HepG2 (cell line): Measurements from ENCODE around the gene TXLNA. TPM values are rescaled to one million over a fixed set of nuclear protein-coding genes. Genes with fewer than 3 reads are reported as not detected.

Experiments
- ARNTL ChIP-seq: sonication (generic); formaldehyde crosslinking; IDR thresholded peaks from 2 replicates; pipeline ENCODE4 v1.4.0; 2020; ENCODE audit warnings: mild to moderate bottlenecking, missing genetic modification reagents
- CC2D1A ChIP-seq: sonication (generic); formaldehyde crosslinking; IDR thresholded peaks from 2 replicates; pipeline ENCODE4 v1.8.1; 2023; ENCODE audit warnings: mild to moderate bottlenecking, missing genetic modification reagents
- CENPT ChIP-seq: sonication (generic); formaldehyde crosslinking; IDR thresholded peaks from 2 replicates; pipeline ENCODE4 v1.8.0; 2022; ENCODE audit warnings: low read depth, mild to moderate bottlenecking, moderate library complexity, missing genetic modification reagents
- CENPX ChIP-seq: sonication (generic); formaldehyde crosslinking; IDR thresholded peaks from 2 replicates; pipeline ENCODE4 v1.9.0; 2021; ENCODE audit warnings: mild to moderate bottlenecking, missing genetic modification reagents, moderate library complexity
- FOXP1 ChIP-seq, 2 experiments: fragments of 450-650 bp in 1 of 2; IDR thresholded peaks; 2 replicates each; pipeline ENCODE4 v1.6.1; 2017 to 2018; ENCODE audit warnings: antibody characterized with exemption in 1 of 2
- HNRNPL ChIP-seq: fragments of 200-400 bp; formaldehyde crosslinking; IDR thresholded peaks from 2 replicates; pipeline ENCODE4 v1.6.1; 2017; ENCODE audit warnings: mild to moderate bottlenecking, low read depth, low read length
- JUN ChIP-seq: sonication (generic); formaldehyde crosslinking; IDR thresholded peaks from 2 replicates; pipeline ENCODE4 v1.4.0; 2020; ENCODE audit warnings: mild to moderate bottlenecking, missing genetic modification reagents
- KDM1A ChIP-seq: IDR thresholded peaks from 2 replicates; pipeline ENCODE4 v1.6.1; 2016; ENCODE audit warnings: missing compliant biosample characterization
- KDM3A ChIP-seq: IDR thresholded peaks from 2 replicates; pipeline ENCODE4 v1.6.1; 2018; ENCODE audit warnings: low read depth, missing compliant biosample characterization
- MTA1 ChIP-seq: sonication (generic); formaldehyde crosslinking; IDR thresholded peaks from 2 replicates; pipeline ENCODE4 v1.4.0; 2020; ENCODE audit warnings: missing genetic modification reagents, mild to moderate bottlenecking, borderline replicate concordance
- MZF1 ChIP-seq: sonication (generic); formaldehyde crosslinking; IDR thresholded peaks from 2 replicates; pipeline ENCODE4 v1.8.1; 2023; ENCODE audit warnings: mild to moderate bottlenecking, missing genetic modification reagents, borderline replicate concordance
- PRMT3 ChIP-seq: sonication (generic); formaldehyde crosslinking; IDR thresholded peaks from 2 replicates; pipeline ENCODE4 v1.8.1; 2022; ENCODE audit warnings: low read depth, mild to moderate bottlenecking, moderate library complexity, missing genetic modification reagents, borderline replicate concordance
- RFX5 ChIP-seq: IDR thresholded peaks from 2 replicates; pipeline ENCODE4 v1.6.1; 2011; ENCODE audit warnings: low read depth, low read length, improper control_type of control experiment
- SAFB2 ChIP-seq: sonication (generic); formaldehyde crosslinking; IDR thresholded peaks from 2 replicates; pipeline ENCODE4 v1.5.1; 2020; ENCODE audit warnings: missing genetic modification reagents, low read depth, mild to moderate bottlenecking, borderline replicate concordance
- SRSF1 ChIP-seq: fragments of 200-400 bp; formaldehyde crosslinking; optimal IDR thresholded peaks from 2 replicates; pipeline ENCODE3; 2017; ENCODE audit warnings: mild to moderate bottlenecking, low read depth, low read length, moderate library complexity
- TBP ChIP-seq: sonication (generic); formaldehyde crosslinking; IDR thresholded peaks from 2 replicates; pipeline ENCODE4 v1.5.0; 2020; ENCODE audit warnings: missing genetic modification reagents
- U2AF1 ChIP-seq: fragments of 200-400 bp; formaldehyde crosslinking; optimal IDR thresholded peaks from 2 replicates; pipeline ENCODE3; 2017; ENCODE audit warnings: mild to moderate bottlenecking, low read depth, low read length
- ZNF441 ChIP-seq: sonication (generic); formaldehyde crosslinking; IDR thresholded peaks from 2 replicates; pipeline ENCODE4 v1.7.0; 2021; ENCODE audit warnings: missing genetic modification reagents, borderline replicate concordance
- ZNF660 ChIP-seq: sonication (generic); formaldehyde crosslinking; IDR thresholded peaks from 2 replicates; pipeline ENCODE4 v1.5.1; 2020; ENCODE audit warnings: mild to moderate bottlenecking, low read depth, missing genetic modification reagents, borderline replicate concordance
- ZNF713 ChIP-seq: sonication (generic); formaldehyde crosslinking; IDR thresholded peaks from 2 replicates; pipeline ENCODE4 v1.4.0; 2020; ENCODE audit warnings: mild to moderate bottlenecking, missing genetic modification reagents
- ZNF792 ChIP-seq: IDR thresholded peaks from 2 replicates; pipeline ENCODE4 v1.6.1; 2016
- polyA plus RNA-seq, 8 experiments: library from polyadenylated mRNA; depleted of rRNA in 3 of 8; stranded (reverse) in 7 of 8; unstranded in 1 of 8; fragments of >200 nt; fragmentation: Illumina TruSeq in 4 of 8; extraction: Trizol in 4 of 8; gene quantifications; 2 replicates each; pipeline versions ENCODE4 v1.2.1 to v1.2.3, GENCODE V29; 2011 to 2016; ENCODE audit warnings: low read depth in 4 of 8, missing spikeins in 1 of 8, mixed read lengths in 1 of 8; ENCODE audit not compliant: insufficient read depth in 1 of 8
- total RNA-seq, 5 experiments: library from RNA; depleted of rRNA; stranded (reverse); fragments of >200 nt; fragmentation: Illumina TruSeq; extraction: Trizol; gene quantifications; 2 replicates each; pipeline ENCODE4 v1.2.3, GENCODE V29; 2016; ENCODE audit warnings: low read depth in 1 of 5
- TF ChIP-seq, protein P1 (sequence below): sonication (generic); formaldehyde crosslinking; conservative IDR thresholded peaks from 2 replicates; pipeline ENCODE4 v1.4.0; 2020; ENCODE audit warnings: missing genetic modification reagents
- TF ChIP-seq, protein P2 (sequence below): sonication (generic); formaldehyde crosslinking; IDR thresholded peaks from 2 replicates; pipeline ENCODE4 v1.4.0; 2020; ENCODE audit warnings: mild to moderate bottlenecking, missing genetic modification reagents
- TF ChIP-seq, protein P3 (sequence below): IDR thresholded peaks from 2 replicates; pipeline ENCODE4 v1.6.1; 2016; ENCODE audit warnings: mild to moderate bottlenecking, missing biosample characterization, missing genetic modification reagents
- TF ChIP-seq, protein P4 (sequence below): sonication (generic); formaldehyde crosslinking; IDR thresholded peaks from 2 replicates; pipeline ENCODE4 v1.9.0; 2022; ENCODE audit warnings: low read depth, missing genetic modification reagents

Gene TXLNA
- total and polyA plus RNA-seq, 2 of the 13 experiments (the other 11 are each of a cell fraction or from before 2014, with no cell fraction given), result 29.6 to 67.8 TPM

DNA sequence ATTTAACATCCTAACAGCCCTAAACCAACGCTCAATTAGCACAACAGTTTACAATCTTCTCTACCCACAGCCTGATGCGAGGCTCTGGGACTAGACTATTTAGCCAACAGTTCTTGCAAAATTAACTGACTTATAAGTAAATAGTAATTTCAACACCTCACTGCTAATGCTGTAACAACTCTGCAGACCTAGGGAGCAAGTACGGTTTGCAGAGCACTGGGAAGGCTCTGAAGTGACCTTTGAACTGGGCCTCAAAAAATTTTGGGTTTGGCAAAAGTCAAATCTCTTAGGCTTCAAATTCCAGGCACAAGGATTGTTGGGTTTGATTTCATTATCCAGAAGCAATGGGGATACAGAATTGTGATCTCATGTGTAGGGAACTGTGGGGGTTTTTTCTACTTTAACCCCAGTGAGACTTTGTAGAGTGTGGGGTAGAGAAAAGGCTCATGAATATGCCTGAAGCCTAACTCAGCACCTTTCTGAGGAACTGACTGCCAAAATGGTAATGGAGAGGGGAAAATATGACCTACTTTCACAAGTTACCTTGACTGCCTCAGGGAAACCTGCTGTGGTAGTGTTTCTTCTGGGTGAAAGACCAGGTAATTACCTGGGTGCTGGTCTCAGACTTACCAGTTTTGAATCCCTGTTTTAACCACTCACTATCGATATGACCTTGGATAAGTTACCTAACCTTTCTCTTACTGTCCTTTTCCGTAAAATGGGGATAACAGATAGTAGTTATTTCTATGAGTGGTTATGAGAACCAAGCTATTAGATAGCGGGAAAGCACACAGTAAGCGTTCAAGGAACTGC lies 889 bp upstream of the TXLNA start (continued):
- TF ChIP-seq MTA1, result no peak
- TF ChIP-seq ZNF713, result no peak
- no peak for TF ChIP-seq CENPT (CRISPR knock-in tag)
- TF ChIP-seq ARNTL (CRISPR knock-in tag), result no peak
- TF ChIP-seq, protein P1, sequence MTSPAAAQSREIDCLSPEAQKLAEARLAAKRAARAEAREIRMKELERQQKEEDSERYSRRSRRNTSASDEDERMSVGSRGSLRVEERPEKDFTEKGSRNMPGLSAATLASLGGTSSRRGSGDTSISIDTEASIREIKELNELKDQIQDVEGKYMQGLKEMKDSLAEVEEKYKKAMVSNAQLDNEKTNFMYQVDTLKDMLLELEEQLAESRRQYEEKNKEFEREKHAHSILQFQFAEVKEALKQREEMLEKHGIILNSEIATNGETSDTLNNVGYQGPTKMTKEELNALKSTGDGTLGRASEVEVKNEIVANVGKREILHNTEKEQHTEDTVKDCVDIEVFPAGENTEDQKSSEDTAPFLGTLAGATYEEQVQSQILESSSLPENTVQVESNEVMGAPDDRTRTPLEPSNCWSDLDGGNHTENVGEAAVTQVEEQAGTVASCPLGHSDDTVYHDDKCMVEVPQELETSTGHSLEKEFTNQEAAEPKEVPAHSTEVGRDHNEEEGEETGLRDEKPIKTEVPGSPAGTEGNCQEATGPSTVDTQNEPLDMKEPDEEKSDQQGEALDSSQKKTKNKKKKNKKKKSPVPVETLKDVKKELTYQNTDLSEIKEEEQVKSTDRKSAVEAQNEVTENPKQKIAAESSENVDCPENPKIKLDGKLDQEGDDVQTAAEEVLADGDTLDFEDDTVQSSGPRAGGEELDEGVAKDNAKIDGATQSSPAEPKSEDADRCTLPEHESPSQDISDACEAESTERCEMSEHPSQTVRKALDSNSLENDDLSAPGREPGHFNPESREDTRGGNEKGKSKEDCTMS (CRISPR knock-in tag), result no peak
- TF ChIP-seq, protein P2, sequence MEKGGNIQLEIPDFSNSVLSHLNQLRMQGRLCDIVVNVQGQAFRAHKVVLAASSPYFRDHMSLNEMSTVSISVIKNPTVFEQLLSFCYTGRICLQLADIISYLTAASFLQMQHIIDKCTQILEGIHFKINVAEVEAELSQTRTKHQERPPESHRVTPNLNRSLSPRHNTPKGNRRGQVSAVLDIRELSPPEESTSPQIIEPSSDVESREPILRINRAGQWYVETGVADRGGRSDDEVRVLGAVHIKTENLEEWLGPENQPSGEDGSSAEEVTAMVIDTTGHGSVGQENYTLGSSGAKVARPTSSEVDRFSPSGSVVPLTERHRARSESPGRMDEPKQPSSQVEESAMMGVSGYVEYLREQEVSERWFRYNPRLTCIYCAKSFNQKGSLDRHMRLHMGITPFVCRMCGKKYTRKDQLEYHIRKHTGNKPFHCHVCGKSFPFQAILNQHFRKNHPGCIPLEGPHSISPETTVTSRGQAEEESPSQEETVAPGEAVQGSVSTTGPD, result peak; percentile 15; the same call in 1 of the 2 replicates
- TF ChIP-seq HNRNPL, result no peak
- TF ChIP-seq KDM1A (CRISPR knock-in tag), result no peak
- TF ChIP-seq KDM3A (CRISPR knock-in tag), result no peak
- TF ChIP-seq MZF1 (CRISPR knock-in tag), result no peak
- no peak for TF ChIP-seq RFX5
- TF ChIP-seq U2AF1, result no peak
- TF ChIP-seq JUN (CRISPR knock-in tag), result no peak; the same call in 1 of the 2 replicates
- no peak for TF ChIP-seq SRSF1
- TF ChIP-seq TBP (CRISPR knock-in tag), result no peak
- TF ChIP-seq PRMT3 (CRISPR knock-in tag), result no peak
- TF ChIP-seq, protein P3, sequence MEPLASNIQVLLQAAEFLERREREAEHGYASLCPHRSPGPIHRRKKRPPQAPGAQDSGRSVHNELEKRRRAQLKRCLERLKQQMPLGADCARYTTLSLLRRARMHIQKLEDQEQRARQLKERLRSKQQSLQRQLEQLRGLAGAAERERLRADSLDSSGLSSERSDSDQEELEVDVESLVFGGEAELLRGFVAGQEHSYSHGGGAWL, result no peak
- TF ChIP-seq FOXP1 (IDR thresholded peaks at IDR 0.05), result no peak
- peak; percentile 63; the same call in 1 of the 2 replicates for TF ChIP-seq FOXP1 (CRISPR knock-in tag; IDR thresholded peaks at IDR 0.05)
- TF ChIP-seq CC2D1A, result no peak
- TF ChIP-seq ZNF660 (CRISPR knock-in tag), result no peak
- no peak for TF ChIP-seq SAFB2 (CRISPR knock-in tag)
- no peak; the same call in 1 of the 2 replicates for TF ChIP-seq ZNF792 (CRISPR knock-in tag)
- no peak for TF ChIP-seq ZNF441 (CRISPR knock-in tag)
- TF ChIP-seq CENPX (CRISPR knock-in tag), result no peak
- TF ChIP-seq, protein P4, sequence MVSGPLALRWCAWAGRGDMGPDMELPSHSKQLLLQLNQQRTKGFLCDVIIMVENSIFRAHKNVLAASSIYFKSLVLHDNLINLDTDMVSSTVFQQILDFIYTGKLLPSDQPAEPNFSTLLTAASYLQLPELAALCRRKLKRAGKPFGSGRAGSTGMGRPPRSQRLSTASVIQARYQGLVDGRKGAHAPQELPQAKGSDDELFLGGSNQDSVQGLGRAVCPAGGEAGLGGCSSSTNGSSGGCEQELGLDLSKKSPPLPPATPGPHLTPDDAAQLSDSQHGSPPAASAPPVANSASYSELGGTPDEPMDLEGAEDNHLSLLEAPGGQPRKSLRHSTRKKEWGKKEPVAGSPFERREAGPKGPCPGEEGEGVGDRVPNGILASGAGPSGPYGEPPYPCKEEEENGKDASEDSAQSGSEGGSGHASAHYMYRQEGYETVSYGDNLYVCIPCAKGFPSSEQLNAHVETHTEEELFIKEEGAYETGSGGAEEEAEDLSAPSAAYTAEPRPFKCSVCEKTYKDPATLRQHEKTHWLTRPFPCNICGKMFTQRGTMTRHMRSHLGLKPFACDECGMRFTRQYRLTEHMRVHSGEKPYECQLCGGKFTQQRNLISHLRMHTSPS (CRISPR knock-in tag), result no peak
